ENCODE measurements around the gene ASCC3. TPM values are rescaled to one million over a fixed set of nuclear protein-coding genes. Genes with fewer than 3 reads are reported as not detected.

The ASCC3 gene
- total RNA-seq, 1 donor from 2014 or later = 47.8 TPM

DNA sequence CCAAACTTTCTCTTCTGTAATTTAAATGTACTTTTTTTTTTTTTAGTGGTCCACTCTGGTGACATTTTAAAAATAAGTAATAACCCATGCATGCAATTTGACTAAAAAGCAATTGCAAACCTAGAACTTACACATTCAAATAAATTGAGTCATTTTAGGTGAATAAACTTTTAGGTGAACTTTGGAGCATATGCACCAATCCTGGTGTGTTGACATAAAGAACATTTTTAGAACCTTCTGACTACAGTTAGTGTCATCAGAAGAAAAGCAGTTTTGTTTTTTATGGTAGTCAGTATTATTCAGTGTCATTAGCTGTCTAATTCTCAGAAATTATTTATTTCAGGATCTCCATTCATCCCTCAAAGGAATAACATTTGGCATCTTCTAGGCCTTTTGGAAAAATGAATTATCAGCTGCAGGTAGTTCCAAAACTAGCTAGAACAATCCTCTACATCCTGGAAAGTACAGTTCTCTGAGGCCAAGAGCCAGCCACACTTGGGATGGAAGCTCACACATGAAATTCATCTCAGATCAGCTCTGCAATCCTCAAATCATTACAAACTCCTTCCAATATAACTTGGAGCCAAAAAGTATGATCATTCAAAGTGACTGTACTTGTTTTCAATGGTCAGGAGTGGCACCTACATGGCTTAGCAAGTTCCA, 378.0 kb downstream of the ASCC3 start:
- no peaks in the 10 kb centered on the region for H3K4me1 Mint-ChIP-seq
- intact Hi-C loops (cut with micrococcal nuclease) = no loop called here
- no peak overlapping the region for H3K27ac Mint-ChIP-seq
- H3K27me3 Mint-ChIP-seq = peaks cover 11% of the 10 kb centered on the region
- H3K36me3 Mint-ChIP-seq (ENCODE audit: low read depth) = peaks cover 4% of the 10 kb centered on the region
- no peak overlapping the region for H3K4me3 Mint-ChIP-seq
- ATAC-seq (ENCODE audit: low read depth) (no peak), DNase-seq (no peak)
- H3K9me3 Mint-ChIP-seq = peaks cover 6% of the 10 kb centered on the region
- CTCF ChIA-PET = no interaction called here
- POLR2A ChIA-PET = no interaction called here
- TF ChIP-seq, protein P1, sequence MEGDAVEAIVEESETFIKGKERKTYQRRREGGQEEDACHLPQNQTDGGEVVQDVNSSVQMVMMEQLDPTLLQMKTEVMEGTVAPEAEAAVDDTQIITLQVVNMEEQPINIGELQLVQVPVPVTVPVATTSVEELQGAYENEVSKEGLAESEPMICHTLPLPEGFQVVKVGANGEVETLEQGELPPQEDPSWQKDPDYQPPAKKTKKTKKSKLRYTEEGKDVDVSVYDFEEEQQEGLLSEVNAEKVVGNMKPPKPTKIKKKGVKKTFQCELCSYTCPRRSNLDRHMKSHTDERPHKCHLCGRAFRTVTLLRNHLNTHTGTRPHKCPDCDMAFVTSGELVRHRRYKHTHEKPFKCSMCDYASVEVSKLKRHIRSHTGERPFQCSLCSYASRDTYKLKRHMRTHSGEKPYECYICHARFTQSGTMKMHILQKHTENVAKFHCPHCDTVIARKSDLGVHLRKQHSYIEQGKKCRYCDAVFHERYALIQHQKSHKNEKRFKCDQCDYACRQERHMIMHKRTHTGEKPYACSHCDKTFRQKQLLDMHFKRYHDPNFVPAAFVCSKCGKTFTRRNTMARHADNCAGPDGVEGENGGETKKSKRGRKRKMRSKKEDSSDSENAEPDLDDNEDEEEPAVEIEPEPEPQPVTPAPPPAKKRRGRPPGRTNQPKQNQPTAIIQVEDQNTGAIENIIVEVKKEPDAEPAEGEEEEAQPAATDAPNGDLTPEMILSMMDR (IDR thresholded peaks at IDR 0.05) = no peak

DNA sequence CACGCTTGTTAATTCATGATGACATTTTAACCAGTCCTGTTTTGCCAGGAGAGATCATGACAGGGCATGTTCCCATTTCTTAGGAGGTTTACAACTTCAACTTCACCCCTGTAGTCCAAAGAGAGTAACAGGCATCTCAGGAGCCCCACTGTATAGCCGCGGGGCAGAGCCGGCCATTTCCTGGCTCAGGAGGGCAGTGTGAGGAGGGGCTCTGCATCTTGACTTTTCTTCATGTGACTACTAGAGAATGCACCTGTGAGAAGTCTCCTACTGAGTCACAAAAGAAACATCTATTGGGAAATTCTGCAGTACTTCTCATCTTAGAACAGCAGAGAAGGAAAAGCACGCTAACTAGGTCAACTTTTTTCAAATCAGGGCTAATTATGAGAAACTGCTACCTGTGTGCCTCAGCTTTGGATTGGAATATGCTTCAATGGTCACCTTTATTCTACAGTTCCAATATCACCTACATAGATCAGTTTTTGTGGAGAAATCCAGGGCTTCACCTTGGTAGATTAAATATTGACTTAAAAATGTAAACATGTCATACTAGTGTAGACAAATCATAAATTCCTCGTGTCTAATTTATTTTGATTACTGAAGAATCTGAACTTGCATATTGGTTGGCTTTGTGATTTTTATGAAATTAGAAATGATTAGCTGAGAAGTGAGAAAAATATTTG, 387.8 kb downstream of the ASCC3 start:
- no peak overlapping the region for H3K27ac Mint-ChIP-seq
- H3K9me3 Mint-ChIP-seq = peaks cover 10% of the 10 kb centered on the region
- no peaks in the 10 kb centered on the region for H3K4me1 Mint-ChIP-seq
- intact Hi-C loops (cut with micrococcal nuclease) = no loop called here
- ChIA-PET CTCF (no interaction called here), POLR2A (no interaction called here)
- peaks cover 11% of the 10 kb centered on the region for H3K27me3 Mint-ChIP-seq
- H3K4me3 Mint-ChIP-seq = no peak overlapping the region
- DNase-seq = no peak
- no peaks in the 10 kb centered on the region for H3K36me3 Mint-ChIP-seq (ENCODE audit: low read depth)
- ATAC-seq (ENCODE audit: low read depth) = no peak
- TF ChIP-seq, protein P1 (IDR thresholded peaks at IDR 0.05) = no peak

DNA sequence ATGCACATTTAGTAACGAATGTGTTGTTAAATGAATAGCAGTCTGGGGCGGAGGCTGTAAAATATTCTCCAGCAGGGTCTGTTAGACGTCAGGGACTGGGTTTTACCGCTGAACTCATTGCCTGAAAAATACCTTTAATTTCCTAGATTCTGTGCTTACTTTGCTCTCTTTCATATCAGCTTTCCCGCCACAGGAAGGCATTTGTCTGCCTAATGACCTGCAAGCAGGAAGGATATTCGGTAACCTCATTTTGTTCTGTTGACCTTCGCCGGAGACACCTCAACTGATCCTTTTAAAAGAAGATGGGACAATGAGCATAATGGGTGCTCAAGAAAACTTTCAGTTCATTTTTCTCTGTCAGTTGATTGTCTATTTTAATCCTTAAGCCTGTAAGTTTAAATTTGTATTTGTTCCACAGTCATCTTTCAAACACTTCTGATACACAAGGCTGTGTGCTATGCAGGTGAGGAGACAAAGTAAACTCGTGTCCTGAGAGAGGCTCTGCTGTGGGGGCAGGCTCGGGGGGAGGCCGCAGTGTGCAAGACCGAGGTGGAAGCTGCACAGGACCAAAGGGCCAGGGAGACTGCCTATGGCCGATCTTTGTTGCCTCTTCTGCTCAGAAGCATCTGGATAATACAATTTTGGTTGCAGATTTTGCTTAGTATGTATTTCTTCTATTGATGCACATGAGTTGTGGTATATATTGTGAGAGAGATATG, 389.0 kb downstream of the ASCC3 start:
- ATAC-seq (ENCODE audit: low read depth) = no peak
- no peak for DNase-seq
- H3K36me3 Mint-ChIP-seq (ENCODE audit: low read depth) = no peaks in the 10 kb centered on the region
- intact Hi-C loops (cut with micrococcal nuclease) = no loop called here
- H3K27me3 Mint-ChIP-seq = peaks cover 12% of the 10 kb centered on the region
- CTCF ChIA-PET = no interaction called here
- H3K4me1 Mint-ChIP-seq = no peaks in the 10 kb centered on the region
- H3K27ac Mint-ChIP-seq = no peak overlapping the region
- H3K4me3 Mint-ChIP-seq = no peak overlapping the region
- POLR2A ChIA-PET = no interaction called here
- TF ChIP-seq, protein P1 (IDR thresholded peaks at IDR 0.05) = no peak
- peaks cover 5% of the 10 kb centered on the region for H3K9me3 Mint-ChIP-seq

DNA sequence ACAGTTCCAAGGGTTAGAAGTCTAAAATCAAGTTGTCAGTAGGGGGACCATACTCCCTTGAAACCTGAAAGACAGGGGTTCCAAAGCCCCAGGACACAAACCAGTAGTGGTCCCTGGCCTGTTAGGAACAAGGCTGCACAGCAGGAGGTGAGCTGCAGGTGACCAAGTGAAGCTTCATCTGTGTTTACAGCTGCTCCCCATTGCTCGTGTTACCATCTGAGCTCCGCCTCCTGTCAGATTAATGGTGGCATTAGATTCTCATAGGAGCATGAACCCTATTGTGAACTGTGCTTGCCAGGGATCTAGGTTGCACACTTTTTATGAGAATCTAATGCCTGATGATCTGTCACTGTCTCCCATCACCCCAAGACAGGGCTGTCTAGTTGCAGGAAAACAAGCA, 391.1 kb downstream of the ASCC3 start:
- no peak for ATAC-seq (ENCODE audit: low read depth)
- Mint-ChIP-seq H3K36me3 (ENCODE audit: low read depth) (no peaks in the 10 kb centered on the region), H3K9me3 (no peaks in the 10 kb centered on the region), H3K4me3 (no peak overlapping the region), H3K27me3 (peaks cover 12% of the 10 kb centered on the region), H3K4me1 (no peaks in the 10 kb centered on the region), H3K27ac (no peak overlapping the region)
- TF ChIP-seq, protein P1 (IDR thresholded peaks at IDR 0.05) = no peak
- DNase-seq = no peak
- CTCF ChIA-PET = no interaction called here
- intact Hi-C loops (cut with micrococcal nuclease) = no loop called here
- POLR2A ChIA-PET = no interaction called here

DNA sequence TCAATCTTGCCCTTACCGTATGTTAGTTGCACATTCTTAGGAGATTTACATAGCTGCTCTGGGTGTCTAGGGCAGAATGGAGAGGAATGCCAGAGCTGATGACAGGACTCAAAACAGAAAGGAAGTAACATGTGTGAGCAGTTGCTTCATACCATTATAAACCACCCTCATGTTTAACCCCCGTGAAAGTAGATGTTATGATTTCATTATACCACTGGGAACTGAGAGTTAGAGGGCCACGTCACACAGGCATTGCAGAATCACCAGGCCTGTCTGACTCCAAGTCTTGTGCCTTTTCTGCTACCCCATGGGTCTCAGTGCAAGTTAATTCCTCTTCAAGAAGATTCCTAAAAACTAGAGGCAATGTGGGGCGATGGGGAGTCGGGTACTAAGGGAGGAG, 392.9 kb downstream of the ASCC3 start:
- Mint-ChIP-seq H3K27me3 (peaks cover 12% of the 10 kb centered on the region), H3K4me3 (no peak overlapping the region), H3K36me3 (ENCODE audit: low read depth) (no peaks in the 10 kb centered on the region), H3K9me3 (no peaks in the 10 kb centered on the region), H3K27ac (no peak overlapping the region), H3K4me1 (no peaks in the 10 kb centered on the region)
- no peak for DNase-seq
- ChIA-PET POLR2A (no interaction called here), CTCF (no interaction called here)
- no peak for ATAC-seq (ENCODE audit: low read depth)
- intact Hi-C loops (cut with micrococcal nuclease) = no loop called here
- TF ChIP-seq, protein P1 (IDR thresholded peaks at IDR 0.05) = no peak
